NOMO-1 treated with dmso at 0.1 percent for 144 hours (cell line): ENCODE measurements around the gene ADRA2C.

Experiments used
- DNase-seq: peaks from one replicate; lab custom pipeline; 2025; ENCODE audit not compliant: unreplicated experiment; lab: John Stamatoyannopoulos, UW

The ADRA2C gene

GRCh38 chr4:3756343-3757059 lies 9.7 kb upstream of the ADRA2C start:
- DNase-seq: no peak

DNA sequence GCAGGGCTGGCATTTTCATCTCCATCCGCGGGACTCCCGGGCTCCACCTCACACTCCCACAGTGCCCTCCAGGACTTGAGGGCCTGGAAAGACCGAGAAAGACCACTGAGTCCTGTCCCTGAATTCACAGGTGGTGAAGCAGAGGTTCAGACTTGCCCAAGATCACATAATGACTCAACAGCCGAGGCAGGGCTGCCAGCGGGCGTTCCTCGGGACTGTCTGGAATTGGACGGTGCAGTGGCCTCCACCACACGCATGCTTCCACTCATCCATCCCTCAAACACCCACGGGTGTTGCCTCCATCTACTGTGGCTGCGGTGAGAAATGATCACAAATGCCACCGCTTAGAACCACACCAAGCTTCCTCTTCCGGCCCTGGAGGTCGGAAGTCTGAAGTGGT lies 6.9 kb upstream of the ADRA2C start:
- DNase-seq: no peak

GRCh38 chr4:3760346-3760745 lies 5.8 kb upstream of the ADRA2C start:
- no peak for DNase-seq

DNA sequence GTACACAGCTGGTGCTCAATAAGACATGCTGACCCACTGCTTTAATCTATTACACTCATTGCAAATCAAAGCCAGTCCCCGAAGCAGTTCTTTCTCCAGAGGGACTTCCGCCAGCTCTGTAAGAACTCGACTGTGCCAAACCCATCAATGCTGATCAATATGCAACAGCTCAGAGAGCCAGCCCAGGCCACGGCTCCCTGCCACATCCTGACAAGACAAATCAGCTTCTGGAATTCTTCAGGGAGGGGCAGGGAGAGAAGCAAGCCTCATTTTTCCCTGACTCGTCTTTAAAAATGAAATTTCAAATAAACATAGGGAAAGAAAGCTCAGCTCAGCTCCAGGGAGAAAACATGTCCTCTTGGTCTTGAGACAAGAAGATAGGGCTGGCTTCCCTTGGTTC lies 5.3 kb upstream of the ADRA2C start:
- no peak for DNase-seq

GRCh38 chr4:3762264-3762663 lies 3.9 kb upstream of the ADRA2C start:
- no peak for DNase-seq

DNA sequence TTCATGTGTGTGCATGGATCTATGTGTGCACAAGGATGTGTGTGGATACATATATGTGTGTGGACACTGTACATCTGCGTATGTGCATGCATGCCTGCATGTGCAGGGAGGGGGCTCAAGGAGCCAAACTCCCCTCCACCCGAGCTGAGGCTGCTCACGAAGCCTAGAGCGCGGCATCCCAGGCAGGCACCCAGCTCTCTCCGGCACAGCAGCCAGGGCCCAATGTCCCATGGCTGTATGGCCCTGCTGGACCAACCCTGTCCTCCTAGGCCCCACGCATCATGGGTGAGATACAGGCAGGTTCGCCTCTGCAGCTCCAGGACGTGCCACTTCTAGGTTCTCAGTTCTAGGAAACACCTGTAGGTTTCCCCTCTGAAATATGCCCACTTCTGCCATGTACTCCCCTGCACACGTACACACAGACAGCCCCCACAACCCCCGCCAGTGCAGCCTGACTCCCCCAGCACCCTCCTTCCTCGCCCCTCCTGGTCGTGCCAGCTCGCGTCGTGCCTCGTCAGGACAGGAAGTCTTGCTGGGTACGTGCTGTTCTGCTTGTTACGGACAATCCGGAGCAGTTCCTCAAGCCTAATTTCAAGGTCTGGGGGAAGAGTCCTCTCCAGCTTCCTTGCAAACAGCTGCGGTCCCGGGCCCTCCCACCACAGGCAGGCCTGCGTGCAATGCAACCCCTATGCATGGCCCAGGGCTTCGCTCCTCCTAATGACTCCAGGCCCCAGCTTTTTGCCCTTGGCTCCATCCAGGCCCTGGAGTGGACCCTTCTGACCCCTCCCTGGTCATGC lies 3.2 kb upstream of the ADRA2C start:
- DNase-seq: peak; percentile 39

DNA sequence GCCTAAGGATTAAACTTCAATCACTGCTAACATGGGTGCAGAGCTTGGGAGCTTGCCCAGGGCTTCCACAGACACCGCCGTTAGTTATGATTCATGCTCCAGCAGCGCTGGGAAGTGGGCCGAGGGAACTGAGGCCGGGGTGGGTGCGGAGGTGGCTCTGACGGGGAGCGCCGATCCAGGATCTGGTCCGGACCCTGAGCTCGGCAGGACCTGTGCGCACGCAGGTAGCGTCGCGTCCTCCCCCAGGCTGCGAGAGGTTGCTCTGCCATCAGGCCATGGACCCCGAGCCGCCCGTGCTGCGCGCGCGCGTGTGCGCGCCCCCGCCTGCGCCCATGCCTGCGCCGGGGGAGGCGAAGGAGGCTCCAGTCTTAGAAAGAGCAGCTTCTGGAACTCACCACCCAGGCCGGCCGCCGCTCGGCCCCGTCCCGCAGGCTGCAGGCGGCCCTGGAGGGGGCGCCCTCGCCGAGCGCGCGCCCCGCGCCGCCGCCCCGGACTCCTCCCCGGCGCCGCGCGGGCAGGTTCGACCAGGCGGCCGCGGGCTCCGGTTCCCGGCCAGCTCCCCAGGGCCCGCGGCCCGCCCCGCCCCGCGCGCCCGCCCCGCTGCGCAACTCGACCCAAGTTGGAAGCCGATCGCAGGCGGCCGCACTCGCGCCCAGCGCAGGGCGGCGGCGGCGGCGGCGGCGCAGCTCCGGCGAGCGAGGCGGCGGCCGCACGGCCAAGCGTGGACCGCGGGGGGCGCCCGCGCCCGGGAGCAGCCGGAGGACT lies 732 bp upstream of the ADRA2C start:
- DNase-seq: peak; percentile 54

GRCh38 chr4:3766785-3767569 lies 792 bp downstream of the ADRA2C start:
- no peak for DNase-seq

- peak; percentile 35 for DNase-seq
These were observed 1.5 kb downstream of the ADRA2C start for GRCh38 chr4:3767570-3768288.

GRCh38 chr4:3768842-3769641 lies 2.9 kb downstream of the ADRA2C start:
- no peak for DNase-seq

- DNase-seq: no peak
These were observed 3.5 kb downstream of the ADRA2C start for GRCh38 chr4:3769642-3770184.

- no peak for DNase-seq
These were observed 4.4 kb downstream of the ADRA2C start for GRCh38 chr4:3770323-3771163.

- no peak for DNase-seq
These were observed 5.1 kb downstream of the ADRA2C start for GRCh38 chr4:3771164-3771809.

- DNase-seq: no peak
These were observed 5.8 kb downstream of the ADRA2C start for GRCh38 chr4:3771939-3772495.

- DNase-seq: no peak
These were observed 6.4 kb downstream of the ADRA2C start for GRCh38 chr4:3772632-3773031.

DNA sequence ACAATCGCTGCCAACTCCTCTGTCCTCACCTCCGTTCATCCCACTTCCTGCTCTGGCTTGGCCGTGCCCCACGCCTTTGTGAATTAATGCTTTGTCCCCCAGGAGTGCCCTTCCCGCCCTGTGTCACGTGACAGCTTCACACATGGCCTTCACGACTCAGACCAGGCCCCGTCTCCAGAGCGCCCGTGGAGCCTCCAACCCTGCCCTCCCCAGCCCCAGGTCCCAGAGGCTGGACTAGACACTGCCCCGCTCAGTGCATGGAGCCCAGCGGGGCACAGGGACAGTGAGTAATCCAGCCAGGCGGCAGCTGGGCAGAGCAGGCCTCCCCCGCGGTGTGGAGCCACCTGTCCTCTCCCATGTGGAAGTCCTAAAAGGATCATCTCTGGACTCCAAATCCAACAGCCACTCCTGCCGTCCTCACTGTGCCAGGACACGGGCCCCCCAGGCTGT lies 7.4 kb downstream of the ADRA2C start:
- no peak for DNase-seq

- DNase-seq: no peak
These were observed 8.2 kb downstream of the ADRA2C start for GRCh38 chr4:3774253-3774883.
